Measurements from ENCODE around the gene DNHD1. TPM values are rescaled to one million over a fixed set of nuclear protein-coding genes. Genes with fewer than 3 reads are reported as not detected.

The DNHD1 gene
- total RNA-seq, 1 donor from 2014 or later = 6.6 TPM

GRCh38 chr11:6468712-6469495 lies 28.2 kb upstream of the DNHD1 start:
- peaks cover 14% of the 10 kb centered on the region for H3K36me3 Mint-ChIP-seq (ENCODE audit: unreplicated experiment)
- no peak for TF ChIP-seq CTCF (IDR thresholded peaks at IDR 0.05)
- H3K4me3 Mint-ChIP-seq (ENCODE audit: unreplicated experiment) = no peak overlapping the region
- no peak overlapping the region for H3K27ac Mint-ChIP-seq (ENCODE audit: unreplicated experiment)
- no peaks in the 10 kb centered on the region for H3K9me3 Mint-ChIP-seq (ENCODE audit: unreplicated experiment)
- H3K27me3 Mint-ChIP-seq (ENCODE audit: unreplicated experiment) = no peaks in the 10 kb centered on the region
- DNase-seq (ENCODE audit: extremely low spot score, unreplicated experiment) = peak; percentile 96
- H3K4me1 Mint-ChIP-seq (ENCODE audit: unreplicated experiment) = peaks cover 16% of the 10 kb centered on the region

GRCh38 chr11:6469599-6469998 lies 27.5 kb upstream of the DNHD1 start:
- no peak overlapping the region for H3K27ac Mint-ChIP-seq (ENCODE audit: unreplicated experiment)
- H3K27me3 Mint-ChIP-seq (ENCODE audit: unreplicated experiment) = no peaks in the 10 kb centered on the region
- no peaks in the 10 kb centered on the region for H3K9me3 Mint-ChIP-seq (ENCODE audit: unreplicated experiment)
- peaks cover 21% of the 10 kb centered on the region for H3K4me1 Mint-ChIP-seq (ENCODE audit: unreplicated experiment)
- DNase-seq (ENCODE audit: extremely low spot score, unreplicated experiment) = no peak
- H3K4me3 Mint-ChIP-seq (ENCODE audit: unreplicated experiment) = no peak overlapping the region
- peaks cover 9% of the 10 kb centered on the region for H3K36me3 Mint-ChIP-seq (ENCODE audit: unreplicated experiment)
- no peak for TF ChIP-seq CTCF (IDR thresholded peaks at IDR 0.05)

- TF ChIP-seq CTCF (IDR thresholded peaks at IDR 0.05) = no peak
- H3K9me3 Mint-ChIP-seq (ENCODE audit: unreplicated experiment) = no peaks in the 10 kb centered on the region
- H3K36me3 Mint-ChIP-seq (ENCODE audit: unreplicated experiment) = peaks cover 6% of the 10 kb centered on the region
- H3K4me1 Mint-ChIP-seq (ENCODE audit: unreplicated experiment) = peaks cover 32% of the 10 kb centered on the region
- no peaks in the 10 kb centered on the region for H3K27me3 Mint-ChIP-seq (ENCODE audit: unreplicated experiment)
- peak; percentile 69 for DNase-seq (ENCODE audit: extremely low spot score, unreplicated experiment)
- no peak overlapping the region for H3K27ac Mint-ChIP-seq (ENCODE audit: unreplicated experiment)
- H3K4me3 Mint-ChIP-seq (ENCODE audit: unreplicated experiment) = peak overlapping the region; percentile 90
Observed at GRCh38 chr11:6472934-6473333, 24.1 kb upstream of the DNHD1 start.

GRCh38 chr11:6473451-6474412 lies 23.3 kb upstream of the DNHD1 start, which contains the start of gene TRIM3:
Gene TRIM3, minus strand, starts transcription at chr11:6473941. Its CDS starts 8,246 bp downstream, at chr11:6465695.
- H3K4me1 Mint-ChIP-seq (ENCODE audit: unreplicated experiment) = peaks cover 32% of the 10 kb centered on the region
- H3K27ac Mint-ChIP-seq (ENCODE audit: unreplicated experiment) = peak within 1 kb of the TSS; percentile 93
- no peaks in the 10 kb centered on the region for H3K27me3 Mint-ChIP-seq (ENCODE audit: unreplicated experiment)
- peak within 1 kb of the TSS; percentile 90 for H3K4me3 Mint-ChIP-seq (ENCODE audit: unreplicated experiment)
- peaks cover 8% of the 10 kb centered on the region for H3K36me3 Mint-ChIP-seq (ENCODE audit: unreplicated experiment)
- TF ChIP-seq CTCF (IDR thresholded peaks at IDR 0.05) = peak; percentile 53
- DNase-seq (ENCODE audit: extremely low spot score, unreplicated experiment) = peak; percentile 96
- H3K9me3 Mint-ChIP-seq (ENCODE audit: unreplicated experiment) = no peaks in the 10 kb centered on the region

- DNase-seq (ENCODE audit: extremely low spot score, unreplicated experiment) = no peak
- H3K4me3 Mint-ChIP-seq (ENCODE audit: unreplicated experiment) = peak overlapping the region; percentile 85
Observed at GRCh38 chr11:6474413-6474792, 22.7 kb upstream of the DNHD1 start.

More at GRCh38 chr11:6474413-6474792, 22.7 kb upstream of the DNHD1 start:
- Mint-ChIP-seq H3K27ac (ENCODE audit: unreplicated experiment) (peak overlapping the region; percentile 93), H3K36me3 (ENCODE audit: unreplicated experiment) (peaks cover 14% of the 10 kb centered on the region), H3K4me1 (ENCODE audit: unreplicated experiment) (peaks cover 35% of the 10 kb centered on the region), H3K9me3 (ENCODE audit: unreplicated experiment) (no peaks in the 10 kb centered on the region), H3K27me3 (ENCODE audit: unreplicated experiment) (no peaks in the 10 kb centered on the region)
- TF ChIP-seq CTCF (IDR thresholded peaks at IDR 0.05) = no peak
